Fibroblast of lung (primary cell): ENCODE results near the gene FAM174C. TPM values are rescaled to one million over a fixed set of nuclear protein-coding genes. Genes with fewer than 3 reads are reported as not detected.

ENCODE experiments used
- DNase-seq, 2 donors: peaks; one replicate each; pipeline versions ENCODE4 v3.0.0 to v3.0.0-alpha.2; 2010; ENCODE audit warnings: low read depth in 2 of 2
- H2AFZ ChIP-seq: 2 replicates; pipeline ENCODE4 v1.5.1; 2012; ENCODE audit warnings: low read length, control low read depth, inconsistent platforms
- H3K27ac ChIP-seq: 2 replicates; pipeline ENCODE4 v1.5.1; 2011; ENCODE audit warnings: low read length, control low read depth; ENCODE audit not compliant: insufficient read depth
- H3K27me3 ChIP-seq: 2 replicates; pipeline ENCODE4 v1.5.1; 2011; ENCODE audit warnings: mild to moderate bottlenecking, low read length; ENCODE audit not compliant: control insufficient read depth, insufficient read depth
- H3K36me3 ChIP-seq: 2 replicates; pipeline ENCODE4 v1.5.1; 2011; ENCODE audit warnings: low read length; ENCODE audit not compliant: control insufficient read depth, insufficient read depth
- H3K4me1 ChIP-seq: 2 replicates; pipeline ENCODE4 v1.5.1; 2011; ENCODE audit warnings: low read length; ENCODE audit not compliant: control insufficient read depth, insufficient read depth; ENCODE audit errors: extremely low read depth
- H3K4me2 ChIP-seq: 2 replicates; pipeline ENCODE4 v1.5.1; 2011; ENCODE audit warnings: low read length, control low read depth; ENCODE audit not compliant: insufficient read depth; ENCODE audit errors: extremely low read depth
- H3K4me3 ChIP-seq, 4 experiments: fragments of 200-600 bp in 1 of 4; sonication (generic) in 1 of 4; replicated peaks in 1 of 4; 2 replicates each; pipeline ENCODE4 v1.5.1; 2011 to 2016; ENCODE audit warnings: low read length in 4 of 4, low read depth in 3 of 4, mild to moderate bottlenecking in 3 of 4, control low read depth in 2 of 4, inconsistent platforms in 1 of 4, mixed read lengths in 1 of 4; ENCODE audit not compliant: insufficient read depth in 1 of 4; ENCODE audit errors: control extremely low read depth in 1 of 4
- H3K79me2 ChIP-seq: 2 replicates; pipeline ENCODE4 v1.5.1; 2012; ENCODE audit warnings: mild to moderate bottlenecking, low read length, inconsistent platforms; ENCODE audit not compliant: control insufficient read depth, insufficient read depth
- H3K9ac ChIP-seq: 2 replicates; pipeline ENCODE4 v1.5.1; 2011; ENCODE audit warnings: mild to moderate bottlenecking, low read length, control low read depth; ENCODE audit not compliant: insufficient read depth
- H3K9me3 ChIP-seq: 2 replicates; pipeline ENCODE4 v1.5.1; 2012; ENCODE audit warnings: low read depth, low read length; ENCODE audit not compliant: control insufficient read depth, insufficient read depth
- H4K20me1 ChIP-seq: 2 replicates; pipeline ENCODE4 v1.5.1; 2011; ENCODE audit warnings: low read length; ENCODE audit not compliant: control insufficient read depth, insufficient read depth; ENCODE audit errors: extremely low read depth
- CTCF ChIP-seq, 2 donors: IDR thresholded peaks in 1 of 2; conservative IDR thresholded peaks in 1 of 2; 1 replicate in 1 of 2; 2 replicates in 1 of 2; pipeline ENCODE4 v1.5.1; 2011 to 2012; ENCODE audit warnings: low read length in 2 of 2, control low read depth in 1 of 2, inconsistent platforms in 1 of 2, low read depth in 1 of 2, mild to moderate bottlenecking in 1 of 2
- EZH2 ChIP-seq: IDR thresholded peaks from 2 replicates; pipeline ENCODE4 v1.5.1; 2012; ENCODE audit warnings: low read length, control low read depth, mild to moderate bottlenecking; ENCODE audit errors: missing control alignments
- polyA plus RNA-seq, 2 donors: library from polyadenylated mRNA; depleted of rRNA in 1 of 2; stranded (reverse) in 1 of 2; unstranded in 1 of 2; fragments of >200 nt; gene quantifications; 2 replicates each; pipeline ENCODE4 v1.2.1, GENCODE V29; 2011 to 2012; ENCODE audit warnings: missing spikeins in 1 of 2
- total RNA-seq: library from RNA; depleted of rRNA; stranded (reverse); fragments of >200 nt; gene quantifications from 2 replicates; pipeline ENCODE4 v1.2.1, GENCODE V29; 2014

FAM174C gene
- total and polyA plus RNA-seq, 2 donors (not counting 1 experiment from before 2014, with no cell fraction given) = 16.1 to 22.5 TPM

- peak overlapping the region; percentile 71 for H3K4me2 ChIP-seq
- TF ChIP-seq EZH2 (no peak), CTCF (conservative IDR thresholded peaks at IDR 0.05 in 1 of 2, IDR thresholded peaks at IDR 0.05 in 1 of 2; ENCODE audit: low read depth in 1 of 2, low read length in 2 of 2) (no peak)
- peak overlapping the region; percentile 98 for H3K27ac ChIP-seq
- no peaks in the 10 kb centered on the region for H3K9me3 ChIP-seq
- H3K79me2 ChIP-seq = peaks cover 45% of the 10 kb centered on the region
- no peak overlapping the region for H2AFZ ChIP-seq
- DNase-seq = no peak
- H3K4me3 ChIP-seq = peak overlapping the region in 2 of 4 experiments; percentile 7 to 75
- peaks cover 21% of the 10 kb centered on the region for H3K4me1 ChIP-seq
- H4K20me1 ChIP-seq = no peaks in the 10 kb centered on the region
- H3K36me3 ChIP-seq = peaks cover 18% of the 10 kb centered on the region
- H3K27me3 ChIP-seq = no peaks in the 10 kb centered on the region
- H3K9ac ChIP-seq = peak overlapping the region; percentile 97
Measured at GRCh38 chr19:1247748-1248138, 27.6 kb upstream of the FAM174C start.

DNA sequence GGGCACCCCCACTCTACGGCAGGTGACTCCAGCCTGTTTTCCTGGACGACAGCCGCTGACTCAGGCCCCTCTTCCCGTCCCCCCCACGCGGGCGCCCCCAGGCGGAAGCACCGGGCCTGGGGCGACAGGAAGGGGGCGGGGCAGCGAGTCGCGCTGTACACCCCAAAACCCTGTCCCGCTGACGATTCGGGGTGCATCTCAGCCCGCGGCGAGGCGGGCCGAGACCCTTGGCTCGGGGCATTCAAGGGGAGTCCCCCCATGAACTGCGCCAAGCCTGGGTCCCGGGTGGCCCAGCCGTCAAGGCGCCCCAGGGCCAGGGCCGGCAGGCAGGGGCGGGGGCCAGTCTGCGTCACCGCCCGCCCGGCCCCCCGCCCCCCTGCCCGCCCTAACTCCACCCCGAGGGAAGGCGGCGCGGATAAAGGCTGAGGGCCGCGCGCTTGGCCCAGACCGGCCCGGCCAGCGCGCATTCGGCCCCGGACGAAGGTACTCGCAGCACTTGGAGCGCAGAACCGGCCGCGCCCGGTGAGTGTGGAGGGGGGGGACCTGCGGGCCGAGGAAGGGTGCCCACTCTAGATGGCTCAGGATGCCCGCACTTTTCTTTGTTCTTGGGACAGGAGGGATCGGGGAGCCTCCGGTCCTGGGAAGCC is 27.1 kb upstream of the FAM174C start, which contains the start of gene MIDN:
TSS of gene MIDN (plus strand) at position 445 of the 647 bp plus-strand sequence. CDS start 1,714 bp downstream, outside the sequence.
- H3K36me3 ChIP-seq = peaks cover 18% of the 10 kb centered on the region
- no peaks in the 10 kb centered on the region for H3K27me3 ChIP-seq
- peaks cover 43% of the 10 kb centered on the region for H3K79me2 ChIP-seq
- peak within 1 kb of the TSS; percentile 60 to 75 (median 66) for H3K4me3 ChIP-seq
- TF ChIP-seq CTCF (conservative IDR thresholded peaks at IDR 0.05 in 1 of 2, IDR thresholded peaks at IDR 0.05 in 1 of 2; ENCODE audit: low read depth in 1 of 2, low read length in 2 of 2) (peak; percentile 15 to 22), EZH2 (no peak)
- no peaks in the 10 kb centered on the region for H4K20me1 ChIP-seq
- peaks cover 21% of the 10 kb centered on the region for H3K4me1 ChIP-seq
- peak within 1 kb of the TSS; percentile 97 for H3K9ac ChIP-seq
- H2AFZ ChIP-seq = no peak within 1 kb of the TSS
- H3K9me3 ChIP-seq = no peaks in the 10 kb centered on the region
- peak; percentile 86 to 90 for DNase-seq
- H3K4me2 ChIP-seq = peak within 1 kb of the TSS; percentile 71
- H3K27ac ChIP-seq = peak within 1 kb of the TSS; percentile 98

- Histone ChIP-seq H3K9me3 (no peaks in the 10 kb centered on the region), H3K4me2 (no peak overlapping the region), H3K79me2 (peaks cover 46% of the 10 kb centered on the region), H3K36me3 (peaks cover 21% of the 10 kb centered on the region), H2AFZ (no peak overlapping the region), H3K27ac (peak overlapping the region; percentile 98), H3K9ac (peak overlapping the region; percentile 97), H4K20me1 (no peaks in the 10 kb centered on the region), H3K27me3 (no peaks in the 10 kb centered on the region), H3K4me1 (peaks cover 19% of the 10 kb centered on the region), H3K4me3 (peak overlapping the region; percentile 60 to 75 (median 66))
- peak; percentile 30 to 64 for TF ChIP-seq CTCF (conservative IDR thresholded peaks at IDR 0.05 in 1 of 2, IDR thresholded peaks at IDR 0.05 in 1 of 2; ENCODE audit: low read depth in 1 of 2, low read length in 2 of 2)
- no peak for TF ChIP-seq EZH2
- DNase-seq = peak in 1 of 2 donors; percentile 76
Measured at GRCh38 chr19:1248786-1249297, 26.5 kb upstream of the FAM174C start.
